GM21367 (cell line): ENCODE results near the gene RNU2-1.
A peak's percentile ranks its signal among the peaks of the same experiment; 100 is the strongest.
"Not testable (repeated sequence)": the region's sequence is repeated elsewhere in the genome, so short reads cannot be mapped to it uniquely, and the experiment has no call there.

ENCODE experiments used
- ATAC-seq: cut with Tn5 transposase; IDR thresholded peaks from one replicate; pipeline ENCODE4 v1.9.1; 2021; ENCODE audit not compliant: unreplicated experiment

RNU2-1 gene

GRCh38 chr17:43216762-43217613, 16.8 kb downstream of the RNU2-1 start:
- no peak for ATAC-seq

- no peak for ATAC-seq
These were observed 17.4 kb downstream of the RNU2-1 start for GRCh38 chr17:43216369-43216761.

- ATAC-seq = no peak
These were observed 18.4 kb downstream of the RNU2-1 start for GRCh38 chr17:43215341-43215740.

GRCh38 chr17:43213545-43213944, 20.2 kb downstream of the RNU2-1 start:
- no peak for ATAC-seq

GRCh38 chr17:43212641-43213490, 20.9 kb downstream of the RNU2-1 start:
- no peak for ATAC-seq

GRCh38 chr17:43211480-43212402, 22.0 kb downstream of the RNU2-1 start, which contains the start of gene TMEM106A:
TMEM106A (plus strand) TSS chr17:43211875; CDS start chr17:43213042, 1,167 bp downstream.
- peak; percentile 52 for ATAC-seq

DNA sequence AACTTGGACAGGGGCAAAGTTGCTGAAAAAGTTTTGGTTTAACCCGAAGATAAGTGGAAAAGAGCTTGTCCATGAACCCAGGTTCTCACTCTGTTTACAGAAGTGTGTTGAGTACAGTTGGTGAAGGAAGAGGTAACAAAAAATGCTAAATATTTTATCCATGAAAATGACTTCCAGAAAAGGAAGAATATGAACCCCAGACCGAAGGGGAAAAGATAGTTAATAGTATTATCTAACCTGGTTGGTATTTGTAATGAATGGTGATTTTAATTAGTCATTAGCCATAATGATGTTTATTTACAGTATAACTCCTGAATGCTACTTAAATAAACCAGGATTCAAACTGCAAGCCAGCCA, 22.7 kb downstream of the RNU2-1 start:
- ATAC-seq = no peak

DNA sequence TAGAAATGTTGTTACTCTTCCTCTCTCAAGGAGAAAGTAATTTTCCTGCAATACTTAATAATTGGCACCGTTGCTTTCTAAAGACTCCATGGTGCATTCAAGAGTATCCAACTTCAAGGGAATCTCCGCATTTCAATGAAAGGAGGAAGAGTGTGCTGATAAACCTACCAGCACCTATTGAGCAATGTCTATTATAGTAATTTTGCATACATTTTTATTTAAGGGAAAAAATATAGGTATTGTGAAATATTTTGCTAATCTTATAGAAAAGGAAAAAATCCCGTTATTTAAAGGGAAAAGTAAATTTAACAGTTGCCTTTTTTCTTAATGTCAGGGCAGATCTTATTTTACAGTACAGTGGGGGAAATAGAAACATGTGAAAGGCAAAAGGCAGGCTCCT, 23.2 kb downstream of the RNU2-1 start:
- no peak for ATAC-seq

GRCh38 chr17:43203013-43203412, 30.8 kb downstream of the RNU2-1 start:
- not testable (repeated sequence) for ATAC-seq

GRCh38 chr17:43200127-43200526, 33.6 kb downstream of the RNU2-1 start:
- no peak for ATAC-seq

- ATAC-seq = no peak
These were observed 34.1 kb downstream of the RNU2-1 start for GRCh38 chr17:43199633-43200032.

GRCh38 chr17:43193251-43193650, 40.5 kb downstream of the RNU2-1 start:
- ATAC-seq = no peak

- ATAC-seq = not testable (repeated sequence)
These were observed 47.1 kb downstream of the RNU2-1 start for GRCh38 chr17:43186656-43187055.

GRCh38 chr17:43183921-43184320, 49.9 kb downstream of the RNU2-1 start:
- no peak for ATAC-seq
